Mucosa of descending colon (tissue), 3 donors: ENCODE data around the gene TMEM119. TPM values are rescaled to one million over a fixed set of nuclear protein-coding genes. Genes with fewer than 3 reads are reported as not detected.

ENCODE experiments used
- ATAC-seq: fragments of 200-7000 bp; cut with Tn5 transposase; one replicate; pipeline ENCODE4 v1.9.1; 2020; ENCODE audit warnings: mild to moderate bottlenecking, moderate library complexity
- DNase-seq, 3 donors: peaks; one replicate each; pipeline ENCODE4 v3.0.0-alpha.2; 2020
- H3K36me3 ChIP-seq: fragments of 200-600 bp; one replicate; pipeline ENCODE4 v1.8.0; 2021; ENCODE audit warnings: low read depth, mild to moderate bottlenecking
- H3K4me1 ChIP-seq: fragments of 200-600 bp; one replicate; pipeline ENCODE4 v1.8.0; 2021; ENCODE audit warnings: low read depth, mild to moderate bottlenecking
- H3K4me3 ChIP-seq: fragments of 200-600 bp; one replicate; pipeline ENCODE4 v1.8.0; 2021; ENCODE audit warnings: mild to moderate bottlenecking
- H3K9me3 ChIP-seq: fragments of 200-600 bp; one replicate; pipeline ENCODE4 v1.8.0; 2021; ENCODE audit warnings: mild to moderate bottlenecking
- CTCF ChIP-seq: fragments of 200-600 bp; IDR thresholded peaks from one replicate; pipeline ENCODE4 v1.8.0; 2022; ENCODE audit warnings: antibody characterized with exemption, mild to moderate bottlenecking
- intact Hi-C, 2 donors: fragments of 100-400 bp; cut with DNase I in 1 of 2; cut with micrococcal nuclease in 1 of 2; formaldehyde crosslinking; loops; one replicate each; pipeline versions ENCODE4 v1.11.0 to v1.11.1; 2022; cut with DNase I, micrococcal nuclease
- total RNA-seq, 3 donors: library from RNA; stranded (reverse); fragmentation: NEBNext Ultra II Directional in 2 of 3; extraction: Animal tissue kit (Norgen Biotek cat#: 25700) in 2 of 3; gene quantifications; one replicate each; pipeline versions ENCODE4 v1.2.1 to v1.2.4, GENCODE V29; 2021 to 2023
- donor health status: DM: no; HTN: no; CAD: no; lungs with moderate emphysema.
- donor health status: DM: no; HTN: no; CAD: no.
- donor health status: DM: no; HTN: yes; CAD: no.

TMEM119 gene
- total RNA-seq, 3 donors from 2014 or later: 4.1 to 7.0 (median 5.1) TPM

GRCh38 chr12:108640802-108641445, 43.0 kb upstream of the TMEM119 start:
- no peak for TF ChIP-seq CTCF
- no peaks in the 10 kb centered on the region for H3K36me3 ChIP-seq
- no peaks in the 10 kb centered on the region for H3K4me1 ChIP-seq
- H3K9me3 ChIP-seq: no peaks in the 10 kb centered on the region
- no peak overlapping the region for H3K4me3 ChIP-seq
- ATAC-seq (peak; percentile 39), DNase-seq (peak; percentile 63 to 67 (median 63))
- intact Hi-C loops: no loop called here

GRCh38 chr12:108638997-108639822, 41.3 kb upstream of the TMEM119 start:
- Histone ChIP-seq H3K4me1 (no peaks in the 10 kb centered on the region), H3K9me3 (no peaks in the 10 kb centered on the region), H3K4me3 (no peak overlapping the region), H3K36me3 (no peaks in the 10 kb centered on the region)
- intact Hi-C loops: no loop called here
- ATAC-seq (no peak), DNase-seq (no peak)
- TF ChIP-seq CTCF: no peak

GRCh38 chr12:108638141-108638827, 40.4 kb upstream of the TMEM119 start:
- H3K4me1 ChIP-seq: no peaks in the 10 kb centered on the region
- ATAC-seq (no peak), DNase-seq (peak in 1 of 3 donors; percentile 36)
- no peaks in the 10 kb centered on the region for H3K9me3 ChIP-seq
- intact Hi-C loops: no loop called here
- H3K4me3 ChIP-seq: no peak overlapping the region
- no peak for TF ChIP-seq CTCF
- H3K36me3 ChIP-seq: no peaks in the 10 kb centered on the region

GRCh38 chr12:108637222-108637971, 39.5 kb upstream of the TMEM119 start:
- intact Hi-C loops: no loop called here
- Histone ChIP-seq H3K36me3 (no peaks in the 10 kb centered on the region), H3K9me3 (no peaks in the 10 kb centered on the region), H3K4me3 (no peak overlapping the region), H3K4me1 (no peaks in the 10 kb centered on the region)
- DNase-seq: no peak
- ATAC-seq: no peak
- no peak for TF ChIP-seq CTCF
